ENCODE data around the gene NUCB2.

GRCh38 chr11:17314232-17314547 lies 37.7 kb downstream of the NUCB2 start:
- TF ChIP-seq CTCF (IDR thresholded peaks at IDR 0.05) = no peak
- TF ChIP-seq ZFX (IDR thresholded peaks at IDR 0.05; ENCODE audit: borderline replicate concordance) = no peak
